Medulla oblongata (tissue), 1 donor: ENCODE measurements around the gene TRIB2.
A peak's percentile ranks its signal among the peaks of the same experiment; 100 is the strongest.

Experiments used
- DNase-seq: peaks from one replicate; pipeline ENCODE4 v3.0.0-alpha.2; 2015; ENCODE audit errors: extremely low spot score

Gene TRIB2

DNA sequence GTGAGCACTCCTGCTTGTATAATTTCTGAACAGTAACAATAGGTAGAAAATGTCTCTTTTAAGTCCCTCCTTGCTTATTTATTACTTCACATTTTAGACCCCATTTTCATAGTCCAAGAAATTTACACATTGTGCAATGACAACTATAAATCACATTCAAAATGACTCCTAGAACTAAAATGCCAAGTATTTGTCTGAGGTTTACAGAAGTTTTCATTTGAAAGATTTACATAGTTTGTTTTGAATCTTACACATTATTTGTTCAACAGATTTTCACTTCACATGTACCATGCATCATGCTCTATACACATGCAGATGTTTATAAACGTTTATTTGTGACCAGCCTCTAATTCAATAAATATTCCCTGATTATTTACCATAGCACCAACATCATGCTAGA is 15.7 kb upstream of the TRIB2 start:
- DNase-seq, result no peak

DNA sequence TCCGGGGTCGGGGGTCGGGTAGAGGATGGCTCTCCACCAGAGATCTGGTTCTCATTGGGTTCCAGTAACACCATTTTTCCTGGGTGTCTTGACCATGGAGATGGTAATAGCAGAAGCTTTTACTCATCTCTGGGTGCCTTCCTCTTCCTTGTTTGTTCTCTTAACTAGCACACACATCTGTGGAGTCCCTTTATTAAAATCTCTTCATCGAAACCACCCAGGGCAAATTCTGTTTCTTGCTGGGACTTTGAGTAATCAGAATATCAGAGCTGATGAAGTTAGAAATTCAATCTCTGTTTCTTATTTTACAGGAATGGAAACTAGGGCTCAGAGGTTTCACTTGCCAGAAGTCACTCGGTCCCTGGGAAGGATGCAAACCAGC is 15.0 kb upstream of the TRIB2 start:
- no peak for DNase-seq

DNA sequence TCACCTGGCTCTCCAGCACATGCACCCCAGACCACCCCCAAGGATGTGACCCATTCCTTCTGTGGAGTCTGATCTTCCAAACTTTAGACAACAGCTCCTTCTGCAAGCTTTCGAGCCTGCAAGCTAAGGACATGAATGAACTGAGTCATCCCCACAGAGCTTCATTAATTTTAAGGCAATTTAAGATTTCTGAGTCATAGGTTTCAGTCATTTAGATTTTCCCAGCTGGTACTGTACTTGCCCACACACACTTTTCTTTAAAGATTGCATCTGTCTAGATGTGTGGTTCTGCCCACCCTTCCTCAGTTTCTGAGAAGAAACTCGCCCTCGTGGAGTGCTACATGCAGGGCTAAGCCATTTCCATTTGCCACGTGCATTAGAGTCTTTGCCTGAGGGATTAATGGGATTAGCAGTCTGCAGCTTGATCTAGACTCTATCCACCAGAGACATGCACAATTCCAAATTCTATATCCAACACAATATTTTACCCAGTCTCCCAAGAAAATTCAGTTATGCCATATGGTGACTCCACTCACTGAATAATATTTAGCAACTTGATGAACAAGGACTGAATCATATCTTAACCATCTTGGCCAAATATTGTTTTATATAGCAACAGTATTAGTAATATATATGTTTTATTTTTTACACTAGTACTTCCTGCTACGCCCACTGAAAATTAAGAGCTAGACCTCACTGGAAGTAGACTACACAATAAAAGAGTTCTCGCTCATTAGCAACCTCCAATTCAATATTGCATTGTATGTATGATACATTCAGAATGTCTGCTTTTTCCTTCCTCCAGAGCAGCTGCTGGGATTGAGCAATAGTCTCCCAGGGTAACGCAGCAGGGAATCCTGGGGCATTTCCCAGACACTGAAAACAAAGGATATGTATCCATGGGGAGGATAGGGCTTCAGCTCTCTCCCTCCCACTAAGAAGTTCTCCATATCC is 14.3 kb upstream of the TRIB2 start:
- DNase-seq, result peak; percentile 75

DNA sequence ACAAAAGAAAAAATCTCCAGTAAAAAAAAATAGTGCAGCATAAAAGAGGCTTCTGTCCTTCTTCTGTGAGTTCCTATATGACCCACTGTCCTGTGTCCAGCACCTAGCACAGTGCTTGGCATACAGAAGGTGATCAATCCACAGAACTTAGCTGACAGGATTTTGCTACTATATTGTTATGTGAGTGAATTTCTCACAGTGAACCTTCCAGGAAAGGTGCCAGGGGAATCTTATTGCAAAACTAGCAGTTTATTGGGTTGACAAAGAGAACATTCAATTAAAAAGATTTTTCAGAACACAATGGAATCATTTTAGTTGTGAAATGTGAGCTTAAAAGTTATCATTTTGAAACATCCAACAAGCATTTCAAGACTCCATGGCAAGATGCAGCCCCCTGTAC is 12.4 kb upstream of the TRIB2 start:
- no peak for DNase-seq

DNA sequence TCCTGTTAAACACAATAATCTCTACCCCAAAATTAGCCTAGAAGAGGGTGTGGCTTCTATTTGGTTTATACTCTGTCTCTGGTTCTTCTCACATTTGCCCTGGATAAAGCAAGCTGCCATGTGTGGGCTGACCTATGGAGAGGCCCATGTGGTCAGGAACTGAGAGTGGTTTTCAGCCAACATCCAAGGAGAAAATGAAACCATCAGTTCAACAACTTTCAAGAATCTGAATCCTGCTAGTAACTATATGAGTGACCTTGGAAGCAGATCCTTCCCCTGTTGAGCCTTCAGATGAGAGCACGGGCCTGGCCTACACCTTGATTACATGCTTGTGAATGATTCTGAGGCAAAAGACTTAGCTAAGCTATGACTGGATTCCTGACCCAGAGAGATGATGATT is 11.5 kb upstream of the TRIB2 start:
- no peak for DNase-seq

DNA sequence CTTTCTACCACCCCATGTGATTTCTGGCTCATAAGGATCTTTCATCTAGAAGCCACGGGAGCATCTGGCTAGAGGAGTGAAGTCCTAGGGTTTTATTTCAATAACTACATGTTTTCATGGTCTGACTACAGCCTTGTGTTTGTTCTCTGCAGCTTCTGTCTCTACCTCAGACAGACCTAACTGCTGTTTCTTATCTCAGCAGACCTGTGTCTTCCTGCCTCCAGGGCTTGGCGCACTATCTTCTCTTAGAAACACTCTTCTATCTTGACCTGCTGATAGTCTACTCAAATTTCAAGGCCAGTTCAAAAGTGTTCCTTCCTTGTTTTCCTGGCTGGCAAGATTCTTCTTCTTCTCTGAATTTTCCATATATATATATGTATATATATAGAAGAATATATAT is 11.0 kb upstream of the TRIB2 start:
- DNase-seq, result no peak

DNA sequence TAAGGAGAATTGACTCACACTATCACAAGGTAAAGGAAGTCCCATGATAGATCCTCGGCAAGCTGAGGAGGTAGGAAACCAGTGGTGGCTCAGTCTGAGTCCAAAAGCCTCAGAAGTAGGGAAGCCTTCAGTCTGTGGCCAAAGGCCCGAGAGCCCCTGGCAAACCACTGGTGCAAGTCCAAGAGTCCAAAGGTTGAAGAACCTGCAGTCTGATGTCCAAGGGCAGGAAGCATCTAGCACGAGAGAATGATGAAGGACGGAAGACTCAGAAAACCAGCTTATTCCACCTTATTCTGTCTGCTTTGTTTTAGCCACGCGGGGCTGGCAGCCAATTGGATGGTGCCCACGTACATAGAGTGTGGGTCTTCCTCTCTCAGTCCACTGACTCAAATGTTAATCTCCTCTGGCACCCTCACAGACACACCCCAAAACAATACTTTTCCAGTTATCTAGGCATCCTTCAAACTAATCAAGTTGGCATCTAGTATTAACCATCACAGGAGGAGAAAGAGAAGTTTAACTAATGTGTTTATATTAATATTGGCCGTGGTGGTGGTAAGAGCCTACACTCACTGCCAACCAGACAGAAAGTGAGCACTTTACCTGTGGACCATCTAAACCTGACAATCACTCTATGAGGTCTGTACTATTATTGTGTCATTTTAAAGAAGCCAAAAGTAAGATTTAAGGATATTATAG is 8.1 kb upstream of the TRIB2 start:
- no peak for DNase-seq

DNA sequence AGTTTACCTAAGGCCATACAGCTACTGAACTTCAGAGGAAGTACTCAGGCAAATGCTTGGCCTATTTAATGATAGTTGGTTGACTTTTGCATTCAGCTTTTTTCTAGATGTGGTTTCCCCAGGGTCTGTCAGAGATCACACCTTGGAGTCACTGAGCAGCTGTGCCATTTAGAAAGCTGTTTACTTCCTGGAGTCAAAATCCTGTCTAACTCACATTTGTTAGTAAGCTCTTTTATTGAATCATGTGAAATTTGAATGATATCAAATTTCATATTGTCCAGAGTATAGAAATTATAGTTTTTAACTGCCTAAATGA is 7.6 kb upstream of the TRIB2 start:
- DNase-seq, result no peak

DNA sequence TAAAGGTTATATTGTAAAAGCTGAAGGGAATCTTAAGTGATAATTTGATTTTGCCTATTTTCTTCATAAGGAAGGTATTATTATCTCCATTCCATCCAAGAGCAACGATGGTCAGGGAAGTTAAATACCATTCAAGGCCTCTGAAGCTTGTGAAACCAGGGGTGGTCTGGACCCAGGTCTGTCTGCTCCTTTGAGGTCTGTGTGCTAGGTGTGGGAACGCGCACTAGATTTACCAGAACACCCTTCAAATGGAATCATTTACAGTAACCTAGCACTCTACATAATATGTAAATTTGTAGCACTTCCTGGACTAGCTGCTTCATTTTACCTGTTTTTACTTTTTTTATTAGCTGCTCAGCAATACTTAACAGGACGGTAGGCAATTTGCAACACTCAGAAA is 6.4 kb upstream of the TRIB2 start:
- DNase-seq, result no peak

DNA sequence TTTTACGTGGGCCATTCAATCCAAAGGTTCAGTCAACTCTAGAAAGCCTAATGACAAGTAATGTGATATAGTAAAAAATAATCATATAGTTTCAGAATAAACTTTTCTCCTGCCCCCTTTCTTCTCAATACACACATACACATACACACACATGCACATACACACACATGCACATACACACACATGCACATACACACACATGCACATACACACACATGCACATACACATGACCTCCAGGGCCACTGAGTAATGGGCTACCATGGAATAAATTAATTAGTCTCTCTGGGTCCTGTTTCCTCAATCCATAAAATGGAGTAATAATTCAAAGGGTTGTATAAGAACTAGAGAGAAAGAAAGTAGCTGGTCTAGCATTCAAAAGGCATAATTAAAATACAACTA is 5.4 kb upstream of the TRIB2 start:
- DNase-seq, result no peak

DNA sequence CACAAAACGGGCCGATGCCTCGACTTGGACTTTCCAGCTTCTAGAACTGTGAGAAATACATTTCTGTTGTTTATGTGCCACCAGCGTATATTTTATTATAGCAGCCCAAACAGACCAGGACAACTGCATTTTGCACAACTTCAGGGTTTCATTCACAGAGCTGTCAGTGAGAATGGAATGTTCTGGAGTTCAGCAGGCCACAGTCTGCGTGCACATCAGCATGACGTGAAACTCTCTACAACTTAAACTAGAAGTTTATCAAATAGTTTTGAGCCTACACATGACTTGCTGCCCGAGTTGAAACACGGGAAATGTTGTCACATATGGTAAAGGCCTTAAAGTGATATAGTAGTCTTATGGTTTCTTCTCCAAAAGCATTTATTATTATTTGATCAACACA is 3.9 kb upstream of the TRIB2 start:
- DNase-seq, result no peak

DNA sequence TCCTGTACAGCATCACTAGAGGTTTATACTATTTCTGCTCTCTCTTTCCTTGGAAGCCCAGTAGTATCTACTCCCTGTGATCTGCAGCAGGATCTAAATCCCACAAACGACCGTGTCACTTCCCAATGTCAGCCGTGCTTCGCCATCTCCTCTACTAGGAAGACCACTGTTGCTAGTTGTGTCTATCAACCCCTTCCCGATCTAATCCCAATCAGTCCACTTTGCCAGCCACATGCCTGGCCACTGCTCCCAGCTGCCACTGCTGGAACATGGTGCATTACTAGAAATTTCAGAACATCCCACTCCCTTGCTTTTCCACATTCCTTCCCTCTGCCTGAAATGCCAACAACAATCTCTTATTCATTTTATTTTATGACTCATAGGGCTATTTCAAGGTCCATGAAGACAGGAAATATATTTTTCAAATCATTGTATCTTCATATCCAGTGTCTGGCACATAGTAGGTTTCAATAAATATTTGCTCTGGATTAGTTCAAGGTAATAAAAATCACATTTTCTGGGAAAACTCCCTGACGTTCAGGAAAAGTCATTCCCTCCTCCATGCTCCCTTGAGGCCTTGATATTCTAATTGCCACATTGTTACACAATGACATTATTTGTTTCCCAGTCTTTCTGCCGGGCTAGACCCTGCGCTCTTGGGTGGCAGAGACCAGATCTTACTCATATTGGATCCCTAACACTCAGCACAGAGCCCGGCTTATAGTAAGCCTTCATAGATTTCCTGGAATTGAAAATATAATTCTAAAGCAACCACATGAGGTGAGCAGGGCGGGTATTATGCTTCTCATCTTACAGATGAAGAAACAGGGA is 2.1 kb upstream of the TRIB2 start:
- no peak for DNase-seq

DNA sequence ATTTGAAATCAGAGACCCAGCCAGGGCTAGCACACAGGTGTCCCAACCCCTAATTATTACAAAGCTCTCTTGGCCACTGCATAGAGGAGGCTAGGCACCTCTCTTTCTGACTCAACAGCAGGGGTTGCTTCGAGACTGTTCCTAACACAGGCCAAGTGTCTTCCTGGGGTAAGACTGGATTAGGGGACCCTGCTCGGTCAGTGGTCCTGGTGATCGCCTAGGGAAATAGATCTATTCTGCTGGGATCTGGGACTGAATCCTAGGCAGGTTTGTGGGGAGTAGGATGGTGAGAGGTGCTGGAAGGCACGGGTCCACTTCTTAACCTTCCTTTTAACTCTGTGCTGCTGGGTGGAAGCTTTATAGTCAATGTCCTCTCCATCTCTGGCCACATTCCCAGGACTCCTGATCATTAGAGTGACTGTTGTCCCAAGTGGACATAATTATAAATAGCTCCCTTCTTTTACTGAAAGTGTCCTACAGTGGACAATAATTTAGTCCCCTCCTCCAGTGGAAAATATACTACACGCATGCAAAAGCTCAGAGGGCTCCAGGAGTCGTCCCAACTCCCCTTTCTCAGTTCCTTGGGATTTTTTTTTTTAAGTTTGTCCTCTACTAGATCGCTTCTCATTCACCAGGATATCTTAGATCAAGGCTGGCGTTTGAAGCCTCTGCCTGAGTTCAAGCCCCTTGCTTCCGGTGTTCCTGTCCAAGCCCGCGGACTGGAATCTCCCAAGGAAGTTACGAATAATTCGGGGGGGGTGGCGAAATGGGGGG is 1.3 kb upstream of the TRIB2 start:
- DNase-seq, result peak; percentile 45

DNA sequence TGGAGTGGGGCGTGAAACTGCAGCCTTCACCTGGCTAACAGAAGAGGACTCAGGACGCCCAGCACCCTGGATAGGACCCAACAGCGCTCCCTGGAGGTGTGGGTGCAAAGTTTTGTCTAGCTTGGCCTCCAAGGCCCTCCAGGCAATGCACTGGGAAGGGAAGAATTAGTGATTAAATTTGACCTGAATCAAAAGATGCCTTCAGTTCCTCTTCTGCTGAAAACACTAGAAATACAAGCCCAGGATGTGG is 779 bp upstream of the TRIB2 start:
- DNase-seq, result peak; percentile 91

DNA sequence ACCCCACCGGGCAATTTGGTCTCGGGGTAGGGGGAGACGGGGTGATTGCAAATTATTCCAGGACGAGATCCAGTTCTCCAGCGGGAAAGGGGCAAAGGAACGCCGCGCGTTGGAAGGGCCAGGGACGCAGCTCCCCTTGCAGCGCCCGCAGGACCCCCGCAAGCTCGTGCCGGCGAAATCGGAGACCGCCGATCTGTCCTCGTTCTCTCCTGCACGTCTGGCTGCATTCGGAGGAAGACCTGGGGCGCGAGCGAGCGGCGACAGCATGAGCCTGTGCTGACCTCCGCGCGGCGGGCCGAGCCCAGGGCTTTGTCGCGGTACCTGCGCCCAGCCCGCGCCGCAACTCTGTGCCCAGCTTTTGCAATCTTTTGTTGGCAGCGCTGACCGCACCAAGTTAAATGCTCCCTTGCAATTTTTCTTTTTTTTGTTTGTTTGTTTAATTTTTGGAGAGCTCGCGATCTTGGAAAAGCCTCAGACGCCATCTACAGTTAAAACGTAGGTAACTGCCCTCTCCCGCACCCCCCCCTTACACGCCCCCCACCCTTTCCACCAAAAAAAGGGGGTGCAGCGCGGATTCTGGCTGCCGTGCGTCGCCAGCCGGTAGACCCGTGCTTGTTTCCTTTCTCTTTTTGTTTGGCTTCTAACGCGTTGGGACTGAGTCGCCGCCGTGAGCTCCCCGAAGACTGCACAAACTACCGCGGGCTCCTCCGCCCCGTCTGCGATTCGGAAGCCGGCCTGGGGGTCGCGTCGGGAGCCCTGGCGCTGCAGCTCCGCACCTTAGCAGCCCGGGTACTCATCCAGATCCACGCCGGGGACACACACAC is 667 bp downstream of the TRIB2 start:
- peak; percentile 65 for DNase-seq

DNA sequence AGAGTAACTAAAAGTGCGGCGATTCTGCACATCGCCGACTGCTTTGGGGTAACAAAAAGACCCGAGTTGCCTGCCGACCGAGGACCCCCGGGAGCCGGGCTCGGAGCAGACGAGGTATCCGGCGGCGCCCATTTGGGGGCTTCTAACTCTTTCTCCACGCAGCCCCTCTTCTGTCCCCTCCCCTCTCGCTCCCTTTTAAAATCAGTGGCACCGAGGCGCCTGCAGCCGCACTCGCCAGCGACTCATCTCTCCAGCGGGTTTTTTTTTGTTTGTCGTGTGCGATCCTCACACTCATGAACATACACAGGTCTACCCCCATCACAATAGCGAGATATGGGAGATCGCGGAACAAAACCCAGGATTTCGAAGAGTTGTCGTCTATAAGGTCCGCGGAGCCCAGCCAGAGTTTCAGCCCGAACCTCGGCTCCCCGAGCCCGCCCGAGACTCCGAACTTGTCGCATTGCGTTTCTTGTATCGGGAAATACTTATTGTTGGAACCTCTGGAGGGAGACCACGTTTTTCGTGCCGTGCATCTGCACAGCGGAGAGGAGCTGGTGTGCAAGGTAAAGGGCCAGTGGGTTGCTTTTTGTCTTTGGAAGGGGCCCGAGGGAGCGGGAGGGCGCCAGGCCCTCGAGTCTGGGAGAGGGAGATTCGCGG is 1.4 kb downstream of the TRIB2 start:
- no peak for DNase-seq

DNA sequence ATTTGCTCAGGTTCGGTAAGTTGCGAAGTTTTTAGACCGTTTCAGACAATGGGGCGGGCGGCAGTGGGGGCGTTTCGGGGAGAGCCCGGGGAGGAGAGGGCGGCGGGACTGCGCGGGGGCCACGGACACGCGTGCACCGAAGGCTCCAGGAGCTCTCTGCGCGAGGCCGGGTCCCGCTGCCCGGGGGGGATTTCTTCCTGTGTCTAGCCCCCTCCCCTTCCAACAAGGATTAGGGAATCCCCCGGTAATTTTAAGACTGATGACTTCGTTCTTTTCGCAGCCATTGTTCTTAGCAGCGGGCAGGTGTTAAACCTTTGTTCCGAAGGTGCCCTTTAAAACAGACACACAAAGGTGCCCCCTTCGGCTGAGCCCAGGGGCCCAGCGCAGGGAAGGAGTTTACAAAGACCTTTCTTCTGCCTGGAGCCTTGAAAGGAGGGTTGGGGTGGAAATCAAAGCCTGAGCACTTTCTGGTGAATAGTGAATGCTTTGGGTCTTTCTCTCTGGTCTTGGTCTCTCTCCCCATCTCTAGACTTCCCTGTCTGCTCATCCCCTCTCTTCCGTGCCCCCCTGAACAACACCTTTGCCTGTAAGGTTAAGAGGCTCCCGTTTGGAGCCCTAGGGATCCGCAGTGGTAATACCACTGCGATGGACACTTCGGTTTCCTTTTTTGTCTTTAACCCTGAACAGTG is 2.1 kb downstream of the TRIB2 start:
- no peak for DNase-seq

DNA sequence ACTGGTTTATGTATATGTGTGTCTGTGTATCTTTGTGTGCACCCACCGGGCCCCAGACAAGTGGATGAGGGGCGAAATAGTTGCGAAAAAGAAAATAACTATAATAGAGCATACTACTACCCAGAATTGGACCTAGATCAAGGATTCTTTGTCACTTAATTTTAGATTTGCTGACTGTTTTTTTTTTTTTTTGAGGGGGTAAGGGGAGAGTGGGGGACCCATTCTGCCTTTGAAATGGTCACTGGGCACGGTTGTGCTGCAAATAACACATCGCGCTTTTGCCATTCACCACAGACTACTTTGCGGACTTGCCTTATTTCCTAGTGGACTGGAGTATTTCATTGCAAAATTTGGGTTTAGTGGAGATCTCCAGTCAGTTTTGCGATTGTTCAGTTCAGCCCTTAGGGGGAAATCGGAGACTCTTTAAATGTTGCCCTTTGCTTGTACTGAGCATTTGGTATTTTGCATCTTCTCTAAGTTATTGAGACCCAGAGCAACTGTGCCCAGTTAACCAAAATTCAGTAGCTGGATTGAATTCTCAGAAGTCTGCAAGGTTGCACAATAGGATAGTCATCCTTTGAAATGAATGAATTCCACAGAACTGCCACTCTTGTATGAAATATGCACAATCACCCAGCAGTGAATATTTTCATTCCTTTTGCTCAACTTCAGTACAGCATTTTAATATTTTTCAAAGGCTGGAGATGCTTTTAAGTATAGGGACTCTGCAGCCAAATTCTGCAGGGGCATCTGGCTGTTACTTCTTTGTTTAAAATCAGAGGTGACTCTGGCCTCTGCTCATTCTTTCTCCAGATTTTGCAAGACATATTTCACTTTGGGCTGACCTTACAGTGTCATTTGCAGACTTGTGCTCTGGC is 2.9 kb downstream of the TRIB2 start:
- no peak for DNase-seq

DNA sequence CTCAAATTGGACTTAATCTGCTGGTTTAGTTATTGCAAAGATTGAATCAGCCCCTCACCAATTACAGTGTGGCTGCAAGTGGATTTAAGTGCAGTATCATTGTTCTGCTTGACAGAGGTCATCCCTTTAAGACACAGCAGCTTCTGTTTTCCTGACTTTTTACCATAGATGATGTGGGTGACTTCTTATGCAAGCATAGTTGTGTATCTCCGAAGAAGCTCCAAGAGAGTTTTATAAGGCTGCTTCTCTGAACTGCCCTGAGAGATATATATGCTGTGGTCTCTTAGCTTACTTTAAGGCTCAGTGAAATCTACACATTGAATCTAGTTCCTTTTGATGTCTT is 3.5 kb downstream of the TRIB2 start:
- no peak for DNase-seq
